SK-N-MC (cell line): ENCODE data around the gene MYF6.

Experiments
- EZH2 ChIP-seq: fragments of 200-600 bp; sonication (generic); IDR thresholded peaks from one replicate; pipeline ENCODE4 v1.6.1; 2017; ENCODE audit warnings: antibody characterized with exemption
- FOXP2 ChIP-seq: optimal IDR thresholded peaks from 2 replicates; pipeline ENCODE3; 2011; ENCODE audit warnings: mild to moderate bottlenecking, moderate library complexity; ENCODE audit not compliant: insufficient read depth; ENCODE audit errors: extremely low read length, control extremely low read depth
- POLR2AphosphoS5 ChIP-seq: IDR thresholded peaks from 2 replicates; pipeline ENCODE4 v1.6.1; 2012; ENCODE audit warnings: mild to moderate bottlenecking, low read depth, low read length, borderline replicate concordance

- no peak for TF ChIP-seq POLR2AphosphoS5
- TF ChIP-seq EZH2 = no peak
- TF ChIP-seq FOXP2 = no peak
These were observed 983 bp downstream of the MYF6 start for GRCh38 chr12:80708259-80708974.
